ENCODE data around the gene STX18.
A peak's percentile ranks its signal among the peaks of the same experiment; 100 is the strongest.
"Not testable (repeated sequence)": the region's sequence is repeated elsewhere in the genome, so short reads cannot be mapped to it uniquely, and the experiment has no call there.

STX18 gene

GRCh38 chr4:4541661-4542570 is at the start of gene STX18:
Gene STX18, minus strand, starts transcription at chr4:4542048. Its CDS starts 84 bp downstream, at chr4:4541964.
- DNase-seq (ENCODE audit: low read depth in 4 of 4, low spot score in 1 of 4): peak; percentile 78 to 91 (median 80)

GRCh38 chr4:4591071-4591470 is 49.2 kb upstream of the STX18 start:
- no peak for DNase-seq (ENCODE audit: low read depth in 4 of 4, low spot score in 1 of 4)

GRCh38 chr4:4590546-4590945 is 48.7 kb upstream of the STX18 start:
- no peak for DNase-seq (ENCODE audit: low read depth in 4 of 4, low spot score in 1 of 4)

- no peak for DNase-seq (ENCODE audit: low read depth in 4 of 4, low spot score in 1 of 4)
Observed at GRCh38 chr4:4585012-4585670, 43.3 kb upstream of the STX18 start.

- no peak for DNase-seq (ENCODE audit: low read depth in 4 of 4, low spot score in 1 of 4)
Observed at GRCh38 chr4:4583606-4584005, 41.8 kb upstream of the STX18 start.

GRCh38 chr4:4582653-4583052 is 40.8 kb upstream of the STX18 start:
- DNase-seq (ENCODE audit: low read depth in 4 of 4, low spot score in 1 of 4): no peak

- DNase-seq (ENCODE audit: low read depth in 4 of 4, low spot score in 1 of 4): no peak
Observed at GRCh38 chr4:4580494-4580893, 38.6 kb upstream of the STX18 start.

GRCh38 chr4:4578981-4579380 is 37.1 kb upstream of the STX18 start:
- no peak for DNase-seq (ENCODE audit: low read depth in 4 of 4, low spot score in 1 of 4)

- DNase-seq (ENCODE audit: low read depth in 4 of 4, low spot score in 1 of 4): no peak
Observed at GRCh38 chr4:4577359-4577875, 35.6 kb upstream of the STX18 start.

GRCh38 chr4:4575284-4576211 is 33.7 kb upstream of the STX18 start:
- DNase-seq (ENCODE audit: low read depth in 4 of 4, low spot score in 1 of 4): peak; percentile 26 to 44 (median 38)

GRCh38 chr4:4574792-4575191 is 32.9 kb upstream of the STX18 start:
- DNase-seq (ENCODE audit: low read depth in 4 of 4, low spot score in 1 of 4): no peak

GRCh38 chr4:4574052-4574451 is 32.2 kb upstream of the STX18 start:
- DNase-seq (ENCODE audit: low read depth in 4 of 4, low spot score in 1 of 4): no peak

- DNase-seq (ENCODE audit: low read depth in 4 of 4, low spot score in 1 of 4): no peak
Observed at GRCh38 chr4:4572821-4573220, 31.0 kb upstream of the STX18 start.

GRCh38 chr4:4569861-4570260 is 28.0 kb upstream of the STX18 start:
- not testable (repeated sequence) for DNase-seq (ENCODE audit: low read depth in 4 of 4, low spot score in 1 of 4)

- DNase-seq (ENCODE audit: low read depth in 4 of 4, low spot score in 1 of 4): no peak
Observed at GRCh38 chr4:4568806-4569427, 27.1 kb upstream of the STX18 start.

GRCh38 chr4:4566359-4566758 is 24.5 kb upstream of the STX18 start:
- DNase-seq (ENCODE audit: low read depth in 4 of 4, low spot score in 1 of 4): not testable (repeated sequence)

GRCh38 chr4:4564522-4564921 is 22.7 kb upstream of the STX18 start:
- DNase-seq (ENCODE audit: low read depth in 4 of 4, low spot score in 1 of 4): no peak

GRCh38 chr4:4560642-4561041 is 18.8 kb upstream of the STX18 start:
- DNase-seq (ENCODE audit: low read depth in 4 of 4, low spot score in 1 of 4): no peak

- DNase-seq (ENCODE audit: low read depth in 4 of 4, low spot score in 1 of 4): no peak
Observed at GRCh38 chr4:4560136-4560535, 18.3 kb upstream of the STX18 start.

GRCh38 chr4:4559596-4559995 is 17.7 kb upstream of the STX18 start:
- DNase-seq (ENCODE audit: low read depth in 4 of 4, low spot score in 1 of 4): no peak

- DNase-seq (ENCODE audit: low read depth in 4 of 4, low spot score in 1 of 4): no peak
Observed at GRCh38 chr4:4558881-4559280, 17.0 kb upstream of the STX18 start.
